Measurements from ENCODE around the gene OR5AU1. TPM values are rescaled to one million over a fixed set of nuclear protein-coding genes. Genes with fewer than 3 reads are reported as not detected.

Gene OR5AU1
- total RNA-seq, 1 experiment from 2014 or later, result not detected

DNA sequence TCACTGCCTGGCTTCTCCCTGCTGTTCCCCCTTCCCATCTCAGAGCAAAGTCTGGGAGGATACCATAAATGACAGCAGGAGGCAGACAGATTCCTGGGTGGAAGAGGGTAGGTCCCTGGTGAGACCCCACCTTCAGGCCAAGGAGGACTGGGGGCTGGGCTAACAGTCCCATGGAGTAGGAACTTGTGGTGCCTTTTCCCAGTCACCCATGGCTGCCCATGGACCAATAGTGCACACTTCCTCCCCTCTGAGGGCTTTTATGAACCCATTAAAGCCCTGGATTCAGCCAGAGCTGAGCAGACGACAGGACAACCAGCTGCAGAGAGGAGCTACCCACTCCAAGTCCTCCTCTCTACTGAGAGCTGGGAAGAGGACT lies 36.6 kb upstream of the OR5AU1 start:
- no peak for DNase-seq
- H4K20me1 ChIP-seq (ENCODE audit: control insufficient read depth, insufficient read depth, insufficient read length), result no peaks in the 10 kb centered on the region
- H2BK20ac ChIP-seq (ENCODE audit: low read depth, low read length, poor library complexity, severe bottlenecking), result no peak overlapping the region
- no peaks in the 10 kb centered on the region for H3K79me2 ChIP-seq (ENCODE audit: insufficient read depth, low read length)
- no peak overlapping the region for H3K9ac ChIP-seq (ENCODE audit: extremely low read depth, insufficient read length, low read length)
- no peaks in the 10 kb centered on the region for H3K27me3 ChIP-seq (ENCODE audit: insufficient read depth, low read length)
- no peak overlapping the region for H3K27ac ChIP-seq (ENCODE audit: insufficient read length, low read depth, low read length)
- H3K9me3 ChIP-seq (ENCODE audit: control insufficient read depth, low read depth, low read length), result no peaks in the 10 kb centered on the region
- H3T11ph ChIP-seq (ENCODE audit: low read length), result no peak overlapping the region
- H2BK5ac ChIP-seq (ENCODE audit: insufficient read length, low read length), result no peak overlapping the region
- H3K4me1 ChIP-seq (ENCODE audit: insufficient read depth, low read length), result no peaks in the 10 kb centered on the region; the same call in 1 of the 2 replicates
- no peak overlapping the region for H4K8ac ChIP-seq (replicated peaks; ENCODE audit: insufficient read length, low read depth, low read length)
- WGBS (ENCODE audit: extremely low coverage, insufficient read length, low lambda C conversion rate), result no CpG with 5 or more reads among the region's 1 CpG
- Mint-ChIP-seq H3K36me3 (ENCODE audit: insufficient read depth in 1 of 3, low read depth in 3 of 3) (no peaks in the 10 kb centered on the region), H3K4me1 (peaks cover 3 to 15% of the 10 kb centered on the region in 2 experiments), H3K9me3 (peaks cover under 1 to 6% of the 10 kb centered on the region in 2 experiments; a peak in 3 of 5 replicates), H3K4me3 (peak overlapping the region in 1 of 2 experiments; percentile 21; a peak in 1 of 5 replicates), H3K27me3 (ENCODE audit: low read depth) (peaks cover 9% of the 10 kb centered on the region), H3K27ac (no peak overlapping the region)
- H2BK120ac ChIP-seq (ENCODE audit: low read depth, low read length, poor library complexity, severe bottlenecking), result no peak overlapping the region
- no peak overlapping the region for H2BK12ac ChIP-seq (ENCODE audit: insufficient read length, low read depth, low read length)
- H3K23me2 ChIP-seq (ENCODE audit: insufficient read length, low read depth, low read length, poor library complexity, severe bottlenecking), result peaks cover 2% of the 10 kb centered on the region
- H3K23ac ChIP-seq (ENCODE audit: insufficient read length, low read depth, low read length), result no peak overlapping the region
- no peak overlapping the region for H4K5ac ChIP-seq (ENCODE audit: insufficient read length, low read depth, low read length)
- no peak overlapping the region for H3K14ac ChIP-seq (ENCODE audit: insufficient read depth, low read length)
- H4K91ac ChIP-seq (ENCODE audit: insufficient read length, low read depth, low read length), result no peak overlapping the region
- no peak overlapping the region for H2AFZ ChIP-seq (ENCODE audit: low read length)
- H3K4ac ChIP-seq (ENCODE audit: low read depth, low read length), result no peak overlapping the region
- H2AK5ac ChIP-seq (ENCODE audit: insufficient read length, low read length), result no peak overlapping the region
- H3K79me1 ChIP-seq (ENCODE audit: insufficient read depth, low read depth, low read length, poor library complexity, severe bottlenecking), result no peaks in the 10 kb centered on the region
- TF ChIP-seq, protein P1, sequence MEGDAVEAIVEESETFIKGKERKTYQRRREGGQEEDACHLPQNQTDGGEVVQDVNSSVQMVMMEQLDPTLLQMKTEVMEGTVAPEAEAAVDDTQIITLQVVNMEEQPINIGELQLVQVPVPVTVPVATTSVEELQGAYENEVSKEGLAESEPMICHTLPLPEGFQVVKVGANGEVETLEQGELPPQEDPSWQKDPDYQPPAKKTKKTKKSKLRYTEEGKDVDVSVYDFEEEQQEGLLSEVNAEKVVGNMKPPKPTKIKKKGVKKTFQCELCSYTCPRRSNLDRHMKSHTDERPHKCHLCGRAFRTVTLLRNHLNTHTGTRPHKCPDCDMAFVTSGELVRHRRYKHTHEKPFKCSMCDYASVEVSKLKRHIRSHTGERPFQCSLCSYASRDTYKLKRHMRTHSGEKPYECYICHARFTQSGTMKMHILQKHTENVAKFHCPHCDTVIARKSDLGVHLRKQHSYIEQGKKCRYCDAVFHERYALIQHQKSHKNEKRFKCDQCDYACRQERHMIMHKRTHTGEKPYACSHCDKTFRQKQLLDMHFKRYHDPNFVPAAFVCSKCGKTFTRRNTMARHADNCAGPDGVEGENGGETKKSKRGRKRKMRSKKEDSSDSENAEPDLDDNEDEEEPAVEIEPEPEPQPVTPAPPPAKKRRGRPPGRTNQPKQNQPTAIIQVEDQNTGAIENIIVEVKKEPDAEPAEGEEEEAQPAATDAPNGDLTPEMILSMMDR (conservative IDR thresholded peaks at IDR 0.05), result no peak
- H2BK15ac ChIP-seq (ENCODE audit: low read depth, low read length), result no peak overlapping the region
- no peak overlapping the region for H3K18ac ChIP-seq (ENCODE audit: insufficient read length, low read depth, low read length)
- H3K56ac ChIP-seq (ENCODE audit: insufficient read length, low read depth, low read length), result no peak overlapping the region
- peak overlapping the region; percentile 15 for H3K4me2 ChIP-seq (ENCODE audit: insufficient read depth, insufficient read length, low read length)

Data from H9 (cell line).